Chondrocyte (in vitro differentiated cells): ENCODE data around the gene TMEM176B. TPM values are rescaled to one million over a fixed set of nuclear protein-coding genes. Genes with fewer than 3 reads are reported as not detected.

Experiments
- DNase-seq: peaks from one replicate; pipeline ENCODE4 v3.0.0; 2021; ENCODE audit warnings: mixed read lengths, low spot score
- H3K27ac Mint-ChIP-seq: one replicate; pipeline ENCODE4 v1.8.0; 2021; ENCODE audit warnings: mild to moderate bottlenecking, moderate library complexity, mixed read lengths; ENCODE audit not compliant: unreplicated experiment
- H3K27me3 Mint-ChIP-seq: 2 replicates; pipeline ENCODE4 v1.8.0; 2021; ENCODE audit warnings: low read depth, mixed read lengths
- H3K36me3 Mint-ChIP-seq: 2 replicates; pipeline ENCODE4 v1.8.0; 2021; ENCODE audit warnings: low read depth, mixed read lengths
- H3K4me1 Mint-ChIP-seq: 2 replicates; pipeline ENCODE4 v1.8.0; 2021; ENCODE audit warnings: low read depth, mild to moderate bottlenecking, mixed read lengths
- H3K4me3 Mint-ChIP-seq: one replicate; pipeline ENCODE4 v1.8.0; 2021; ENCODE audit warnings: mild to moderate bottlenecking, moderate library complexity, mixed read lengths; ENCODE audit not compliant: unreplicated experiment
- H3K9me3 Mint-ChIP-seq: 2 replicates; pipeline ENCODE4 v1.8.0; 2021; ENCODE audit warnings: low read depth, mixed read lengths
- CTCF ChIP-seq: fragments of 200-600 bp; sonication (generic); IDR thresholded peaks from 2 replicates; pipeline ENCODE4 v1.5.0; 2021; ENCODE audit warnings: antibody characterized with exemption, mild to moderate bottlenecking, moderate library complexity
- long read RNA-seq: library from polyadenylated mRNA; stranded (forward); transcript quantifications from one replicate; pipeline ENCODE4 v2.0.0, GENCODE V29; 2021
- total RNA-seq: library from RNA; stranded (reverse); gene quantifications from 3 replicates; pipeline ENCODE4 v1.2.1, GENCODE V29; 2021

TMEM176B gene
- 0.36 to 0.37 TPM in 2 of 3 replicates, not detected in the other for total RNA-seq
- long read RNA-seq: 0 reads

GRCh38 chr7:150799741-150800580 lies at the start of gene TMEM176B:
Gene TMEM176B, minus strand, starts transcription at chr7:150800364. Its CDS starts 3,795 bp downstream, at chr7:150796569.
- peak; percentile 72 for DNase-seq
- Mint-ChIP-seq H3K4me1 (no peaks in the 10 kb centered on the region), H3K27ac (no peak within 1 kb of the TSS), H3K36me3 (no peaks in the 10 kb centered on the region), H3K9me3 (no peaks in the 10 kb centered on the region), H3K4me3 (no peak within 1 kb of the TSS), H3K27me3 (peaks cover 50% of the 10 kb centered on the region)
- no peak for TF ChIP-seq CTCF

GRCh38 chr7:150849204-150849775 lies 49.1 kb upstream of the TMEM176B start:
- H3K27ac Mint-ChIP-seq: no peak overlapping the region

GRCh38 chr7:150848561-150849115 lies 48.5 kb upstream of the TMEM176B start:
- Mint-ChIP-seq H3K4me3 (no peak overlapping the region), H3K9me3 (no peaks in the 10 kb centered on the region), H3K4me1 (no peaks in the 10 kb centered on the region), H3K27ac (no peak overlapping the region), H3K27me3 (peaks cover 26% of the 10 kb centered on the region), H3K36me3 (no peaks in the 10 kb centered on the region)
- DNase-seq: no peak
- TF ChIP-seq CTCF: no peak

More at GRCh38 chr7:150849204-150849775, 49.1 kb upstream of the TMEM176B start:
- Mint-ChIP-seq H3K9me3 (no peaks in the 10 kb centered on the region), H3K27me3 (peaks cover 26% of the 10 kb centered on the region), H3K36me3 (no peaks in the 10 kb centered on the region), H3K4me1 (no peaks in the 10 kb centered on the region), H3K4me3 (no peak overlapping the region)
- no peak for DNase-seq
- TF ChIP-seq CTCF: no peak

- DNase-seq: no peak
- Mint-ChIP-seq H3K4me1 (no peaks in the 10 kb centered on the region), H3K27me3 (peaks cover 26% of the 10 kb centered on the region), H3K4me3 (no peak overlapping the region), H3K36me3 (no peaks in the 10 kb centered on the region), H3K27ac (no peak overlapping the region), H3K9me3 (no peaks in the 10 kb centered on the region)
- no peak for TF ChIP-seq CTCF
These were observed 47.9 kb upstream of the TMEM176B start for GRCh38 chr7:150848111-150848510.

GRCh38 chr7:150847536-150847935 lies 47.4 kb upstream of the TMEM176B start:
- no peak for DNase-seq
- TF ChIP-seq CTCF: no peak
- no peaks in the 10 kb centered on the region for H3K36me3 Mint-ChIP-seq
- no peak overlapping the region for H3K4me3 Mint-ChIP-seq
- no peaks in the 10 kb centered on the region for H3K9me3 Mint-ChIP-seq
- H3K4me1 Mint-ChIP-seq: no peaks in the 10 kb centered on the region
- H3K27ac Mint-ChIP-seq: no peak overlapping the region
- peaks cover 23% of the 10 kb centered on the region for H3K27me3 Mint-ChIP-seq
